GM06990 (cell line): Measurements from ENCODE around the gene PTPRU.

ENCODE experiments used
- DNase-seq: peaks from one replicate; pipeline ENCODE4 v3.0.0-alpha.2; 2011; ENCODE audit not compliant: insufficient read length; ENCODE audit errors: extremely low read depth
- H3K27me3 ChIP-seq: replicated peaks from 2 replicates; pipeline ENCODE4 v1.6.0; 2011; ENCODE audit warnings: low read length; ENCODE audit not compliant: control insufficient read depth, insufficient read depth
- H3K36me3 ChIP-seq: 2 replicates; pipeline ENCODE4 v1.5.1; 2011; ENCODE audit warnings: low read length; ENCODE audit not compliant: control insufficient read depth, insufficient read depth
- H3K4me3 ChIP-seq: replicated peaks from 2 replicates; pipeline ENCODE4 v1.5.1; 2011; ENCODE audit warnings: low read depth, mild to moderate bottlenecking, control low read depth, low read length
- TF ChIP-seq, protein P1 (sequence below): IDR thresholded peaks from 2 replicates; pipeline ENCODE4 v1.5.1; 2011; ENCODE audit warnings: low read length, control low read depth, mild to moderate bottlenecking, inconsistent platforms; ENCODE audit not compliant: insufficient read depth, poor library complexity, severe bottlenecking

Gene PTPRU

GRCh38 chr1:29341936-29342335 is 105.6 kb downstream of the PTPRU start:
- Histone ChIP-seq H3K27me3 (no peaks in the 10 kb centered on the region; the same call in 1 of the 2 replicates), H3K4me3 (no peak overlapping the region), H3K36me3 (no peaks in the 10 kb centered on the region)
- TF ChIP-seq, protein P1, sequence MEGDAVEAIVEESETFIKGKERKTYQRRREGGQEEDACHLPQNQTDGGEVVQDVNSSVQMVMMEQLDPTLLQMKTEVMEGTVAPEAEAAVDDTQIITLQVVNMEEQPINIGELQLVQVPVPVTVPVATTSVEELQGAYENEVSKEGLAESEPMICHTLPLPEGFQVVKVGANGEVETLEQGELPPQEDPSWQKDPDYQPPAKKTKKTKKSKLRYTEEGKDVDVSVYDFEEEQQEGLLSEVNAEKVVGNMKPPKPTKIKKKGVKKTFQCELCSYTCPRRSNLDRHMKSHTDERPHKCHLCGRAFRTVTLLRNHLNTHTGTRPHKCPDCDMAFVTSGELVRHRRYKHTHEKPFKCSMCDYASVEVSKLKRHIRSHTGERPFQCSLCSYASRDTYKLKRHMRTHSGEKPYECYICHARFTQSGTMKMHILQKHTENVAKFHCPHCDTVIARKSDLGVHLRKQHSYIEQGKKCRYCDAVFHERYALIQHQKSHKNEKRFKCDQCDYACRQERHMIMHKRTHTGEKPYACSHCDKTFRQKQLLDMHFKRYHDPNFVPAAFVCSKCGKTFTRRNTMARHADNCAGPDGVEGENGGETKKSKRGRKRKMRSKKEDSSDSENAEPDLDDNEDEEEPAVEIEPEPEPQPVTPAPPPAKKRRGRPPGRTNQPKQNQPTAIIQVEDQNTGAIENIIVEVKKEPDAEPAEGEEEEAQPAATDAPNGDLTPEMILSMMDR: peak; percentile 22
- no peak for DNase-seq

GRCh38 chr1:29342351-29342750 is 106.0 kb downstream of the PTPRU start:
- no peak for DNase-seq
- Histone ChIP-seq H3K4me3 (no peak overlapping the region), H3K36me3 (no peaks in the 10 kb centered on the region), H3K27me3 (no peaks in the 10 kb centered on the region; the same call in 1 of the 2 replicates)
- TF ChIP-seq, protein P1: no peak

DNA sequence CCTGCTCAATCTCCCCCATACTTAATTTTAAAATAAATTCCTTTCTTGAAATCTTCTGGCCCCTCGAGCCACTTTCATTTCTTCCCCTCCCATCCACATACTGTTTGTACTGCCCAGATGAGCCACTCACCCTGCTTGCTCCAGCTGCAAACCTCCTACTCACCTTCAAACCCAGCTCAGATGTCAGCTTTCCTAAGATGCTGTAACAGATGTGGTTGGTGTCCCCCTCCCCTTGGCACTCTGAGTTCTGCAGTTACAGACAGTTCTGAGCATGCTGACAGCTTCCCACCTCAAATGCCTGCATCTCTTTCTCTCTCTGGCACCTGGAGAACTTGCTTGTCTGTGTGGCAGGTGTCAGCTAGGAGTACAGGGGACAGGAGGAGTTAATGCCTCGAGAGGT is 106.7 kb downstream of the PTPRU start:
- TF ChIP-seq, protein P1: no peak
- Histone ChIP-seq H3K4me3 (no peak overlapping the region), H3K27me3 (no peaks in the 10 kb centered on the region; the same call in 1 of the 2 replicates), H3K36me3 (no peaks in the 10 kb centered on the region)
- no peak for DNase-seq

- TF ChIP-seq, protein P1: no peak
- no peak for DNase-seq
- Histone ChIP-seq H3K36me3 (no peaks in the 10 kb centered on the region), H3K4me3 (no peak overlapping the region), H3K27me3 (no peaks in the 10 kb centered on the region; the same call in 1 of the 2 replicates)
Measured at GRCh38 chr1:29343476-29343875, 107.2 kb downstream of the PTPRU start.

DNA sequence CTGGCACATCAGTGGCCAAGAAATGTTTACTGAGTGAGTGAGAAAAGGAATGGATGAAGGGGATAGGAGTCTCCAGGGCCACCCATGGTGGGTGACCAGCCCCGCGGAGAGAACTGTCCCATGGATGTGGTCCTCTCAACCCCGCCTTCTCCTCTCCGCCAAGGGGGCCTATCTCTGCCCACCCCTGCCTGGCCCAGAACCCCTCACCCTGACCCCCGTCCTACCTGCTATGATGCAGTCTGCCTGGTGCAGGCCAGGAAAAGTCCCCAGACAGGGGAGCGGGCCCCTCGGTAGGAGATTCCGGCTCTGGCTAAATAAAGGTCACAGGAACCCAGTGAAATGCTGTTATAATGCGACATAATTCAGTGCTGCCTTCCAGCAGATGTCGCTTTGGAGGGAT is 107.6 kb downstream of the PTPRU start:
- H3K36me3 ChIP-seq: no peaks in the 10 kb centered on the region
- no peaks in the 10 kb centered on the region; the same call in 1 of the 2 replicates for H3K27me3 ChIP-seq
- no peak for DNase-seq
- TF ChIP-seq, protein P1: no peak
- H3K4me3 ChIP-seq: no peak overlapping the region

GRCh38 chr1:29344336-29344735 is 108.0 kb downstream of the PTPRU start:
- Histone ChIP-seq H3K36me3 (no peaks in the 10 kb centered on the region), H3K27me3 (no peaks in the 10 kb centered on the region; the same call in 1 of the 2 replicates), H3K4me3 (no peak overlapping the region)
- DNase-seq: no peak
- TF ChIP-seq, protein P1: no peak
